Upper lobe of left lung (tissue), 4 donors: ENCODE measurements around the gene AHDC1.

Experiments
- CTCF ChIP-seq, 6 experiments: fragments of 450-650 bp in 4 of 6; fragments of 200-600 bp in 2 of 6; sonication (generic) in 2 of 6; IDR thresholded peaks; one replicate each; pipeline ENCODE4 v1.5.1; 2016 to 2019; ENCODE audit warnings: antibody characterized with exemption in 6 of 6
- EP300 ChIP-seq, 4 donors: sonication (generic); formaldehyde crosslinking; IDR thresholded peaks; one replicate each; pipeline ENCODE4 v1.5.1; 2017; ENCODE audit warnings: antibody characterized with exemption in 4 of 4, control low read depth in 2 of 4
- POLR2A ChIP-seq, 4 donors: fragments of 450-650 bp; IDR thresholded peaks; one replicate each; pipeline ENCODE4 v1.5.1; 2016 to 2017; ENCODE audit warnings: antibody characterized with exemption in 4 of 4, mild to moderate bottlenecking in 2 of 4

- TF ChIP-seq CTCF (IDR thresholded peaks at IDR 0.05) (no peak), EP300 (IDR thresholded peaks at IDR 0.05) (no peak), POLR2A (IDR thresholded peaks at IDR 0.05) (no peak)
Measured at GRCh38 chr1:27551170-27551952, 52.6 kb downstream of the AHDC1 start.
